ENCODE data around the gene CFAP46.

DNA sequence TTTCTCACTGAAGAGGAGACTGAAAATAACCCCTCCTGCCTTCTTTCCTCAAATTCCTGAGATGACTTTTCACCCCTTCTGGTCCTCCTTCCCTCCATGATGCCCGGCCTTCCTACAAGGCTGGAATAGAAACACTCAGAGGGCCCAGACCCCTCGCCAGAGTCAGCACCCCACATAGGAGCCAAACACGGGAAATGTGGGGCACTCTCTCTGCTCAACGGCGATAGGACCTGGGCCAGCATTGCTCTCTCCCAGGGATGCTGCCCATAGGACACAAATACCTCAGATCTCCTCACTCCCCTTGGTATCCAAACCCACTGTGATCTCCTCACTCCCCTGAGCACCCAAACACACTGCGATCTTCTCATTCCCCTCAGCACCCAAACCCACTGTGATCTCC is 7.4 kb downstream of the CFAP46 start:
- no peak for TF ChIP-seq CTCF (IDR thresholded peaks at IDR 0.05; ENCODE audit: insufficient read depth, low read length, poor library complexity, severe bottlenecking)
- no peak for TF ChIP-seq EZH2phosphoT487 (conservative IDR thresholded peaks at IDR 0.05; ENCODE audit: low read length)

Measured in SU-DHL-6 (cell line).